Sigmoid colon (tissue), 7 donors: ENCODE data around the gene DMBT1. TPM values are rescaled to one million over a fixed set of nuclear protein-coding genes. Genes with fewer than 3 reads are reported as not detected.
"Not testable (repeated sequence)": the region's sequence is repeated elsewhere in the genome, so short reads cannot be mapped to it uniquely, and the experiment has no call there.

ENCODE experiments used
- DNase-seq: peaks from one replicate; pipeline ENCODE4 v3.0.0-alpha.2; 2019
- H3K27ac ChIP-seq, 4 donors: fragments of 200-600 bp; sonication (generic); one replicate each; pipeline ENCODE4 v1.5.1; 2016 to 2019; ENCODE audit warnings: mild to moderate bottlenecking in 1 of 4
- H3K27me3 ChIP-seq, 3 donors: fragments of 200-600 bp; sonication (generic); one replicate each; pipeline ENCODE4 v1.5.1; 2019; ENCODE audit warnings: mild to moderate bottlenecking in 1 of 3
- H3K36me3 ChIP-seq, 4 donors: fragments of 200-600 bp; sonication (generic); one replicate each; pipeline ENCODE4 v1.5.1; 2016 to 2019
- H3K4me1 ChIP-seq, 4 donors: fragments of 200-600 bp; sonication (generic); one replicate each; pipeline ENCODE4 v1.5.1; 2017 to 2019
- H3K4me3 ChIP-seq, 4 donors: fragments of 200-600 bp; sonication (generic); one replicate each; pipeline ENCODE4 v1.5.1; 2017 to 2019; ENCODE audit warnings: mild to moderate bottlenecking in 2 of 4, moderate library complexity in 1 of 4
- H3K9me3 ChIP-seq, 4 donors: fragments of 200-600 bp in 3 of 4; sonication (generic) in 3 of 4; one replicate each; pipeline versions ENCODE4 v1.5.1 to v1.6.1; 2013 to 2019
- CTCF ChIP-seq, 4 experiments: fragments of 450-650 bp in 3 of 4; fragments of 200-600 bp in 1 of 4; IDR thresholded peaks; one replicate each; pipeline ENCODE4 v1.5.1; 2016 to 2019; ENCODE audit warnings: antibody characterized with exemption in 4 of 4, mild to moderate bottlenecking in 3 of 4, moderate library complexity in 2 of 4
- EP300 ChIP-seq, 4 donors: sonication (generic); formaldehyde crosslinking; IDR thresholded peaks; one replicate each; pipeline ENCODE4 v1.6.1; 2017; ENCODE audit warnings: antibody characterized with exemption in 4 of 4
- POLR2A ChIP-seq, 2 donors: fragments of 450-650 bp; IDR thresholded peaks; one replicate each; pipeline ENCODE4 v1.6.1; 2016; ENCODE audit warnings: antibody characterized with exemption in 2 of 2, mild to moderate bottlenecking in 2 of 2, moderate library complexity in 2 of 2
- POLR2AphosphoS5 ChIP-seq, 4 donors: sonication (generic); formaldehyde crosslinking; IDR thresholded peaks; one replicate each; pipeline ENCODE4 v1.6.1; 2017; ENCODE audit warnings: antibody characterized with exemption in 4 of 4
- WGBS, 2 donors: extraction: QIAGEN DNeasy Blood & Tissue Kit; methylation state at CpG; one replicate each; pipeline ENCODE4 v1.1.7; 2013; 5-methylcytosine and 5-hydroxymethylcytosine counted together
- intact Hi-C: fragments of 100-400 bp; cut with DNase I; formaldehyde crosslinking; loops from one replicate; pipeline ENCODE4 v1.15.1; 2023
- polyA plus RNA-seq, 3 donors: library from polyadenylated mRNA; stranded (reverse); fragments of 200-250 nt; gene quantifications; one replicate each; pipeline ENCODE4 v1.2.3, GENCODE V29; 2013
- total RNA-seq, 4 donors: library from RNA; depleted of rRNA; stranded (reverse); fragments of >200 nt; gene quantifications; one replicate each; pipeline ENCODE4 v1.1.0, GENCODE V29; 2016
- donor health status: healthy with polysubstance abuse.
- donor health status: Bipolar disorder and iron deficiency.
- donor health status: healthy.

DMBT1 gene
- total and polyA plus RNA-seq, 7 donors: under 0.01 to 677 (median 1.2) TPM; not detected in 2

GRCh38 chr10:122577311-122577885 lies 16.8 kb downstream of the DMBT1 start:
- Histone ChIP-seq H3K27me3 (no peaks in the 10 kb centered on the region), H3K4me1 (no peaks in the 10 kb centered on the region), H3K27ac (no peak overlapping the region), H3K9me3 (peaks cover 0 to 4% (median 2%) of the 10 kb centered on the region in 4 donors), H3K36me3 (no peaks in the 10 kb centered on the region), H3K4me3 (no peak overlapping the region)
- WGBS, 2 donors: 88 to 89% methylated on average over 12 of the region's 12 CpGs
- intact Hi-C loops: no loop called here
- DNase-seq: no peak
- TF ChIP-seq CTCF (IDR thresholded peaks at IDR 0.05) (no peak), POLR2A (IDR thresholded peaks at IDR 0.05) (no peak)

- intact Hi-C loops: not testable (repeated sequence)
These were observed 25.5 kb downstream of the DMBT1 start for GRCh38 chr10:122586070-122586469.

GRCh38 chr10:122587098-122587760 lies 26.7 kb downstream of the DMBT1 start:
- H3K9me3 ChIP-seq: no peaks in the 10 kb centered on the region
- H3K36me3 ChIP-seq: no peaks in the 10 kb centered on the region
- no peak overlapping the region for H3K4me3 ChIP-seq
- no peaks in the 10 kb centered on the region for H3K27me3 ChIP-seq
- no peak overlapping the region for H3K27ac ChIP-seq
- intact Hi-C loops: no loop called here
- DNase-seq: no peak
- 88% methylated on average over 6 of the region's 6 CpGs for WGBS, 2 donors
- TF ChIP-seq CTCF (IDR thresholded peaks at IDR 0.05) (no peak), POLR2AphosphoS5 (IDR thresholded peaks at IDR 0.05) (no peak), POLR2A (IDR thresholded peaks at IDR 0.05) (no peak), EP300 (IDR thresholded peaks at IDR 0.05) (no peak)
- no peaks in the 10 kb centered on the region for H3K4me1 ChIP-seq

More at GRCh38 chr10:122586070-122586469, 25.5 kb downstream of the DMBT1 start:
- not testable (repeated sequence) for DNase-seq, H3K27me3 ChIP-seq, H3K36me3 ChIP-seq, H3K9me3 ChIP-seq, H3K4me3 ChIP-seq, H3K27ac ChIP-seq, H3K4me1 ChIP-seq
- 89 to 92% methylated on average over 6 to 7 of the region's 7 CpGs for WGBS, 2 donors

- H3K4me1 ChIP-seq: no peaks in the 10 kb centered on the region
- TF ChIP-seq EP300 (IDR thresholded peaks at IDR 0.05): no peak
- TF ChIP-seq POLR2A (IDR thresholded peaks at IDR 0.05): no peak
- TF ChIP-seq CTCF (IDR thresholded peaks at IDR 0.05): no peak
- no peak for TF ChIP-seq POLR2AphosphoS5 (IDR thresholded peaks at IDR 0.05)
- no peaks in the 10 kb centered on the region for H3K9me3 ChIP-seq
- no peaks in the 10 kb centered on the region for H3K36me3 ChIP-seq
- intact Hi-C loops: no loop called here
- no peak overlapping the region for H3K4me3 ChIP-seq
- no peak overlapping the region for H3K27ac ChIP-seq
- 90 to 94% methylated on average over 3 of the region's 3 CpGs for WGBS, 2 donors
- DNase-seq: no peak
- H3K27me3 ChIP-seq: no peaks in the 10 kb centered on the region
These were observed 27.8 kb downstream of the DMBT1 start for GRCh38 chr10:122588381-122588780.

GRCh38 chr10:122590153-122590552 lies 29.6 kb downstream of the DMBT1 start:
- Histone ChIP-seq H3K36me3 (no peaks in the 10 kb centered on the region), H3K4me1 (no peaks in the 10 kb centered on the region), H3K9me3 (no peaks in the 10 kb centered on the region), H3K27me3 (no peaks in the 10 kb centered on the region), H3K4me3 (no peak overlapping the region), H3K27ac (no peak overlapping the region)
- no peak for TF ChIP-seq EP300 (IDR thresholded peaks at IDR 0.05)
- no peak for TF ChIP-seq POLR2AphosphoS5 (IDR thresholded peaks at IDR 0.05)
- no peak for TF ChIP-seq CTCF (IDR thresholded peaks at IDR 0.05)
- TF ChIP-seq POLR2A (IDR thresholded peaks at IDR 0.05): no peak
- intact Hi-C loops: no loop called here
- DNase-seq: no peak
- 73 to 78% methylated on average over 3 of the region's 3 CpGs for WGBS, 2 donors
